ENCODE data around the gene FOXK1. TPM values are rescaled to one million over a fixed set of nuclear protein-coding genes. Genes with fewer than 3 reads are reported as not detected.

The FOXK1 gene
- total and polyA plus RNA-seq, 9 of the 15 experiments (the other 6 are each of a cell fraction or from before 2014, with no cell fraction given): 0.32 to 45.5 (median 8.1) TPM

- TF ChIP-seq ZNF407 (IDR thresholded peaks at IDR 0.05; ENCODE audit: low read depth): no peak
- TF ChIP-seq FOXK1 (CRISPR knock-in tag; IDR thresholded peaks at IDR 0.05; ENCODE audit: borderline replicate concordance): no peak
- TF ChIP-seq MNT (conservative IDR thresholded peaks at IDR 0.05): peak; percentile 20 to 37; a peak in 1 of 4 replicates
- no peak for TF ChIP-seq TSHZ1 (CRISPR knock-in tag; IDR thresholded peaks at IDR 0.05)
- no peak for TF ChIP-seq NCOA4 (IDR thresholded peaks at IDR 0.05; ENCODE audit: partially characterized antibody)
- TF ChIP-seq BCL6 (CRISPR knock-in tag; IDR thresholded peaks at IDR 0.05): no peak
- no peak for TF ChIP-seq ZNF512 (tag; IDR thresholded peaks at IDR 0.05)
- peak; percentile 58 for TF ChIP-seq PKNOX1 (IDR thresholded peaks at IDR 0.05)
- TF ChIP-seq FOSL1 (tag; conservative IDR thresholded peaks at IDR 0.05): no peak
Observed at GRCh38 chr7:4712281-4713182, 30.4 kb downstream of the FOXK1 start (continued).

All from K562 (cell line).